K562 (cell line): ENCODE measurements around the gene NABP2. TPM values are rescaled to one million over a fixed set of nuclear protein-coding genes. Genes with fewer than 3 reads are reported as not detected.

Experiments
- ATAC-seq: fragments of 200-7000 bp; cut with Tn5 transposase; 3 replicates; pipeline ENCODE4 v1.9.1; 2020; ENCODE audit warnings: moderate library complexity
- BruUV-seq: library from RNA; stranded (reverse); fragments of 400-500 nt; replicated peaks from 2 replicates; lab custom pipeline; 2021; lab: Mats Ljungman, UMichigan
- CTCF ChIA-PET: fragments of 300-600 bp; formaldehyde crosslinking; extraction: SDS; loops from one replicate; lab custom pipeline; 2021; ENCODE audit warnings: low intra/inter-chr PET ratio; lab: Yijun Ruan, JAX
- POLR2A ChIA-PET: fragments of 300-600, 350-650 bp; sonication (Branson Sonifier 250); formaldehyde crosslinking; extraction: SDS; loops from one replicate; lab custom pipeline; 2021; ENCODE audit warnings: antibody characterized with exemption, inconsistent platforms; lab: Yijun Ruan, JAX
- DNase-seq, 4 experiments: peaks; one replicate each; pipeline versions ENCODE4 v3.0.0 to v3.0.0-alpha.2; 2011 to 2018; ENCODE audit warnings: low spot score in 3 of 4, mixed read lengths in 3 of 4; ENCODE audit errors: extremely low read depth in 1 of 4
- FAIRE-seq: peaks from 2 replicates; lab custom pipeline; 2011; peaks lifted over from hg19 to GRCh38; lab: Jason Lieb, UNC
- H2AFZ ChIP-seq: 2 replicates; pipeline ENCODE4 v1.6.0; 2011; ENCODE audit warnings: low read depth, low read length, control low read depth, inconsistent platforms
- H3K27ac ChIP-seq: fragments of 200-600 bp; 3 replicates; pipeline ENCODE4 v1.8.0; 2011; ENCODE audit warnings: low read depth, mild to moderate bottlenecking, control low read depth, inconsistent platforms, low read length, moderate library complexity, mixed read lengths; ENCODE audit errors: extremely low read depth
- H3K27me3 ChIP-seq, 2 experiments: fragments of 300-600 bp in 1 of 2; 2 replicates in 1 of 2; 3 replicates in 1 of 2; pipeline versions ENCODE4 v1.6.0 to v1.8.0; 2011; ENCODE audit warnings: inconsistent platforms in 2 of 2, low read length in 2 of 2, mild to moderate bottlenecking in 1 of 2, mixed read lengths in 1 of 2, moderate library complexity in 1 of 2; ENCODE audit not compliant: control insufficient read depth in 2 of 2, insufficient read depth in 2 of 2
- H3K36me3 ChIP-seq: fragments of 300-600 bp; 3 replicates; pipeline ENCODE4 v1.8.0; 2011; ENCODE audit warnings: mild to moderate bottlenecking, low read length, inconsistent platforms; ENCODE audit not compliant: control insufficient read depth, insufficient read depth
- H3K4me1 ChIP-seq, 2 experiments: fragments of 200-600 bp in 1 of 2; replicated peaks in 1 of 2; 2 replicates in 1 of 2; 3 replicates in 1 of 2; pipeline versions ENCODE4 v1.5.1 to v1.8.0; 2011; ENCODE audit warnings: inconsistent platforms in 2 of 2, low read length in 2 of 2, mild to moderate bottlenecking in 1 of 2, mixed read lengths in 1 of 2, moderate library complexity in 1 of 2; ENCODE audit not compliant: control insufficient read depth in 2 of 2, insufficient read depth in 2 of 2
- H3K4me2 ChIP-seq: 2 replicates; pipeline ENCODE4 v1.6.1; 2011; ENCODE audit warnings: low read length, control low read depth, inconsistent platforms, mixed read lengths; ENCODE audit not compliant: insufficient read depth
- H3K4me3 ChIP-seq: fragments of 200-600 bp; sonication (generic), shearing (Covaris generic); 2 replicates; pipeline ENCODE4 v1.5.1; 2016; ENCODE audit warnings: control low read depth, inconsistent platforms
- H3K79me2 ChIP-seq: fragments of 200-600 bp; 3 replicates; pipeline ENCODE4 v1.8.0; 2011; ENCODE audit warnings: low read length, inconsistent platforms; ENCODE audit not compliant: control insufficient read depth, insufficient read depth
- H3K9ac ChIP-seq, 2 experiments: 2 replicates each; pipeline versions ENCODE4 v1.6.0 to v1.6.1; 2011; ENCODE audit warnings: low read depth in 2 of 2, low read length in 2 of 2, control low read depth in 1 of 2, inconsistent platforms in 1 of 2, mild to moderate bottlenecking in 1 of 2, mixed read lengths in 1 of 2; ENCODE audit not compliant: insufficient read depth in 1 of 2
- H3K9me1 ChIP-seq: one replicate; pipeline ENCODE4 v1.6.0; 2011; ENCODE audit warnings: inconsistent platforms, mild to moderate bottlenecking, low read length, moderate library complexity; ENCODE audit not compliant: control insufficient read depth, insufficient read depth
- H3K9me3 ChIP-seq: replicated peaks from 2 replicates; pipeline ENCODE4 v1.5.1; 2011; ENCODE audit warnings: low read depth, low read length, inconsistent platforms; ENCODE audit not compliant: control insufficient read depth, insufficient read depth
- H4K20me1 ChIP-seq: replicated peaks from 2 replicates; pipeline ENCODE4 v1.6.1; 2011; ENCODE audit warnings: low read length, inconsistent platforms, mixed read lengths; ENCODE audit not compliant: control insufficient read depth, insufficient read depth
- EP300 ChIP-seq: IDR thresholded peaks from 2 replicates; pipeline ENCODE4 v1.6.1; 2012; ENCODE audit warnings: low read length, improper control_type of control experiment
- HMG20B ChIP-seq: fragments of 250-450 bp; sonication (Bioruptor Pico); IDR thresholded peaks from 2 replicates; pipeline ENCODE4 v1.5.0; 2021; ENCODE audit warnings: mild to moderate bottlenecking
- IRF1 ChIP-seq: sonication (generic); formaldehyde crosslinking; IDR thresholded peaks from 2 replicates; pipeline ENCODE4 v1.8.0; 2022; ENCODE audit warnings: missing genetic modification reagents, mild to moderate bottlenecking, borderline replicate concordance
- MLX ChIP-seq, 2 experiments: fragments of 450-650 bp in 1 of 2; sonication (generic) in 1 of 2; formaldehyde crosslinking; conservative IDR thresholded peaks; 2 replicates each; pipeline versions ENCODE4 v1.4.0 to v1.8.1; 2020 to 2022; ENCODE audit warnings: mild to moderate bottlenecking in 1 of 2, missing genetic modification reagents in 1 of 2
- PCBP1 ChIP-seq: fragments of 200-400 bp; formaldehyde crosslinking; IDR thresholded peaks from 2 replicates; pipeline ENCODE4 v1.6.1; 2018; ENCODE audit warnings: mild to moderate bottlenecking, low read depth, low read length; ENCODE audit not compliant: poor library complexity, severe bottlenecking
- PML ChIP-seq: IDR thresholded peaks from 2 replicates; pipeline ENCODE4 v1.6.1; 2012; ENCODE audit warnings: low read length, inconsistent platforms
- SMARCA5 ChIP-seq: fragments of 450-650 bp; IDR thresholded peaks from 2 replicates; pipeline ENCODE4 v1.6.1; 2016
- SMARCC2 ChIP-seq: fragments of 450-650 bp; IDR thresholded peaks from 2 replicates; pipeline ENCODE4 v1.6.1; 2017; ENCODE audit warnings: antibody characterized with exemption, moderate library complexity, mild to moderate bottlenecking, low read depth
- STAT5A ChIP-seq: IDR thresholded peaks from 2 replicates; pipeline ENCODE4 v1.6.1; 2012; ENCODE audit warnings: low read length, inconsistent platforms, borderline replicate concordance
- ZBTB33 ChIP-seq: sonication (generic); formaldehyde crosslinking; IDR thresholded peaks from 2 replicates; pipeline ENCODE4 v1.8.1; 2023; ENCODE audit warnings: mild to moderate bottlenecking, missing genetic modification reagents
- ZNF311 ChIP-seq: fragments of 250-450 bp; sonication (Bioruptor Pico); IDR thresholded peaks from 2 replicates; pipeline ENCODE4 v1.4.0; 2020; ENCODE audit warnings: mild to moderate bottlenecking, moderate library complexity
- WGBS: fragments of 100-300 bp; shearing (Covaris generic); methylation state at CpG from one replicate; pipeline ENCODE4 v1.1.6; 2016; ENCODE audit warnings: low coverage, mixed read lengths; ENCODE audit not compliant: insufficient coverage; ENCODE audit errors: missing lambda C conversion rate; 5-methylcytosine and 5-hydroxymethylcytosine counted together
- in situ Hi-C: fragments of 300-500 bp; cut with MboI; formaldehyde crosslinking; loops from 4 replicates; pipeline ENCODE4 v1.15.0; 2018; ENCODE audit warnings: inconsistent platforms, mixed read lengths
- intact Hi-C: fragments of 100-400 bp; cut with micrococcal nuclease; formaldehyde crosslinking; loops from 2 replicates; pipeline ENCODE4 v1.14.2; 2022
- polyA plus RNA-seq, 8 experiments: library from polyadenylated mRNA; depleted of rRNA in 4 of 8; stranded (reverse) in 5 of 8; unstranded in 3 of 8; fragments of >200 nt; fragmentation: Nextera tagmentation in 2 of 8; fragmentation: Illumina TruSeq in 1 of 8; extraction: Ambion mirVana in 2 of 8; extraction: Trizol in 1 of 8; gene quantifications; 2 replicates each; pipeline versions ENCODE4 v1.2.1 to v1.2.3, GENCODE V29; 2011 to 2014; ENCODE audit warnings: inconsistent platforms in 1 of 8, missing spikeins in 1 of 8
- total RNA-seq, 7 experiments: library from RNA; depleted of rRNA in 6 of 7; stranded (reverse); fragments of >200 nt in 6 of 7; fragmentation: Illumina TruSeq in 2 of 7; extraction: Trizol in 2 of 7; gene quantifications; 2 replicates each; pipeline versions ENCODE4 v1.2.1 to v1.2.3, GENCODE V29; 2011 to 2021; ENCODE audit warnings: low replicate concordance in 1 of 7
- TF ChIP-seq, protein P1 (sequence below): fragments of 450-650 bp; IDR thresholded peaks from 2 replicates; pipeline ENCODE4 v1.6.1; 2016; ENCODE audit warnings: borderline replicate concordance
- TF ChIP-seq, protein P2 (sequence below): fragments of 250-450 bp; sonication (Bioruptor Pico); IDR thresholded peaks from 2 replicates; pipeline ENCODE4 v1.8.0; 2021; ENCODE audit warnings: moderate library complexity, mild to moderate bottlenecking, inconsistent platforms

Gene NABP2
- total and polyA plus RNA-seq, 9 of the 15 experiments (the other 6 are each of a cell fraction or from before 2014, with no cell fraction given): 11.3 to 60.6 (median 43.5) TPM

GRCh38 chr12:56223571-56224101, 506 bp upstream of the NABP2 start:
- H3K9ac ChIP-seq: peak overlapping the region; percentile 33 to 48; a peak in 2 of 4 replicates
- no peak for DNase-seq
- TF ChIP-seq, protein P1, sequence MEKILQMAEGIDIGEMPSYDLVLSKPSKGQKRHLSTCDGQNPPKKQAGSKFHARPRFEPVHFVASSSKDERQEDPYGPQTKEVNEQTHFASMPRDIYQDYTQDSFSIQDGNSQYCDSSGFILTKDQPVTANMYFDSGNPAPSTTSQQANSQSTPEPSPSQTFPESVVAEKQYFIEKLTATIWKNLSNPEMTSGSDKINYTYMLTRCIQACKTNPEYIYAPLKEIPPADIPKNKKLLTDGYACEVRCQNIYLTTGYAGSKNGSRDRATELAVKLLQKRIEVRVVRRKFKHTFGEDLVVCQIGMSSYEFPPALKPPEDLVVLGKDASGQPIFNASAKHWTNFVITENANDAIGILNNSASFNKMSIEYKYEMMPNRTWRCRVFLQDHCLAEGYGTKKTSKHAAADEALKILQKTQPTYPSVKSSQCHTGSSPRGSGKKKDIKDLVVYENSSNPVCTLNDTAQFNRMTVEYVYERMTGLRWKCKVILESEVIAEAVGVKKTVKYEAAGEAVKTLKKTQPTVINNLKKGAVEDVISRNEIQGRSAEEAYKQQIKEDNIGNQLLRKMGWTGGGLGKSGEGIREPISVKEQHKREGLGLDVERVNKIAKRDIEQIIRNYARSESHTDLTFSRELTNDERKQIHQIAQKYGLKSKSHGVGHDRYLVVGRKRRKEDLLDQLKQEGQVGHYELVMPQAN: peak; percentile 22; the same call in 1 of the 2 replicates
- TF ChIP-seq STAT5A (0 out of 2 replicates have a peak, but pooled peaks have one; percentile 11), IRF1 (CRISPR knock-in tag) (0 out of 2 replicates have a peak, but pooled peaks have one; percentile 39), EP300 (no peak), ZBTB33 (peak; percentile 98), SMARCC2 (no peak), SMARCA5 (peak; percentile 45; the same call in 1 of the 2 replicates), ZNF311 (CRISPR knock-in tag) (no peak), PCBP1 (no peak), MLX (CRISPR knock-in tag; conservative IDR thresholded peaks at IDR 0.05) (no peak), HMG20B (CRISPR knock-in tag) (no peak), PML (peak; percentile 14; the same call in 1 of the 2 replicates)
- TF ChIP-seq, protein P2, sequence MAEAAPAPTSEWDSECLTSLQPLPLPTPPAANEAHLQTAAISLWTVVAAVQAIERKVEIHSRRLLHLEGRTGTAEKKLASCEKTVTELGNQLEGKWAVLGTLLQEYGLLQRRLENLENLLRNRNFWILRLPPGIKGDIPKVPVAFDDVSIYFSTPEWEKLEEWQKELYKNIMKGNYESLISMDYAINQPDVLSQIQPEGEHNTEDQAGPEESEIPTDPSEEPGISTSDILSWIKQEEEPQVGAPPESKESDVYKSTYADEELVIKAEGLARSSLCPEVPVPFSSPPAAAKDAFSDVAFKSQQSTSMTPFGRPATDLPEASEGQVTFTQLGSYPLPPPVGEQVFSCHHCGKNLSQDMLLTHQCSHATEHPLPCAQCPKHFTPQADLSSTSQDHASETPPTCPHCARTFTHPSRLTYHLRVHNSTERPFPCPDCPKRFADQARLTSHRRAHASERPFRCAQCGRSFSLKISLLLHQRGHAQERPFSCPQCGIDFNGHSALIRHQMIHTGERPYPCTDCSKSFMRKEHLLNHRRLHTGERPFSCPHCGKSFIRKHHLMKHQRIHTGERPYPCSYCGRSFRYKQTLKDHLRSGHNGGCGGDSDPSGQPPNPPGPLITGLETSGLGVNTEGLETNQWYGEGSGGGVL (CRISPR knock-in tag): no peak

More at GRCh38 chr12:56223571-56224101, 506 bp upstream of the NABP2 start:
- WGBS: 47% methylated on average over 15 of the region's 15 CpGs
- Histone ChIP-seq H3K4me2 (peak overlapping the region; percentile 70), H3K27me3 (no peaks in the 10 kb centered on the region), H3K4me3 (peak overlapping the region; percentile 2; the same call in 1 of the 2 replicates), H3K9me1 (no peaks in the 10 kb centered on the region), H3K36me3 (peaks cover 7% of the 10 kb centered on the region; the same call in 2 of the 3 replicates), H3K79me2 (peaks cover 45% of the 10 kb centered on the region), H3K9me3 (no peaks in the 10 kb centered on the region), H3K4me1 (peaks cover 21 to 31% of the 10 kb centered on the region in 2 experiments; a peak in 4 of 5 replicates), H4K20me1 (no peaks in the 10 kb centered on the region), H2AFZ (peak overlapping the region; percentile 82), H3K27ac (peak overlapping the region; percentile 93)
- BruUV-seq: no TSS peak
- in situ Hi-C loops: no loop called here
- ATAC-seq (peak; percentile 0; the same call in 1 of the 3 replicates), FAIRE-seq (no peak)
- POLR2A ChIA-PET: interaction anchor here (0.6 kb wide), 1 partner anchor 76 kb away, joined by 3 read pairs; no protein-coding TSS in a partner anchor
- intact Hi-C loops: loop anchor here (1.0 to 10.0 kb wide), 6 partner anchors 17 to 179 kb away; partner anchors contain the start of genes ANKRD52, COQ10A and RPS26
- CTCF ChIA-PET: interaction anchor here (0.6 to 2.8 kb wide), 9 partner anchors 17 to 105 kb away, joined by 3 to 31 read pairs (median 4); partner anchors contain the start of genes ANKRD52, CS, SMARCC2 and ZC3H10
